NCI-H1092 treated with DMSO at 0.1 percent for 48 hours (cell line): ENCODE results near the gene PRMT3.
"Not testable (repeated sequence)": the region's sequence is repeated elsewhere in the genome, so short reads cannot be mapped to it uniquely, and the experiment has no call there.

Source experiments
- DNase-seq: peaks from one replicate; lab custom pipeline; 2025; lab: John Stamatoyannopoulos, UW

PRMT3 gene

DNA sequence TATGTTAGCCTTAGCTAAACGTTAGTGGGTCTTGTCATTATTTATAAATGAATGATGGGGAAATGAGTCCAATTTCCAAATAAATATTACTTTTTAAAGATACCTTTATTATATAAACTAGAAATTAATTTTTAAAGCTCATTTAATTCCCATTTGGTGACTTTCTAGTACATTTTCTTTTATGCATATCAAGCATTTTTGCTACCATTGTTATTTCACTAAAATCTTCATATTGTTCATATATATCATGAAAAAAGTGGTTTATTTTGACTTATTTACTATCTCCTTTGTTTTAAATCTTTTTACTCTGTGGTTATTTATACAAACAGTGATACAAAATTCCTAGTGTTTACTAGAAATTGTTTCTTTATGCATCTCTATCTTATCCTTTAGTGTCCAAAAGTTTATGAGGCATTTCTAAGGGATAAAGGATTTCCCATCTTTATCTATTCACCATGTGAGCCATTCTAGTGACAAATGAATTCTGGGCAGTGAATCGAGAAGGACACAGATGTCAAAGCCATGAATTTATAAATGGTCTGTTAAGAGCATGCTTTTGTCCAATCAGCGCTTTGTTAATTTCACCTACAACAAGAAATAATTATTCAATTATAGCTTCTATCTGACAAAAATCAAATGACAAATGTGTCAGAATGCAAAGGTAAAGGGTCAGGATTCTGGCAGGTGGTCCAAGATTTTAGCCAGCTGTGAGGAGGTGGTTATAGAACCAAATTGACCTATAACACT, 70.6 kb downstream of the PRMT3 start:
- no peak for DNase-seq

DNA sequence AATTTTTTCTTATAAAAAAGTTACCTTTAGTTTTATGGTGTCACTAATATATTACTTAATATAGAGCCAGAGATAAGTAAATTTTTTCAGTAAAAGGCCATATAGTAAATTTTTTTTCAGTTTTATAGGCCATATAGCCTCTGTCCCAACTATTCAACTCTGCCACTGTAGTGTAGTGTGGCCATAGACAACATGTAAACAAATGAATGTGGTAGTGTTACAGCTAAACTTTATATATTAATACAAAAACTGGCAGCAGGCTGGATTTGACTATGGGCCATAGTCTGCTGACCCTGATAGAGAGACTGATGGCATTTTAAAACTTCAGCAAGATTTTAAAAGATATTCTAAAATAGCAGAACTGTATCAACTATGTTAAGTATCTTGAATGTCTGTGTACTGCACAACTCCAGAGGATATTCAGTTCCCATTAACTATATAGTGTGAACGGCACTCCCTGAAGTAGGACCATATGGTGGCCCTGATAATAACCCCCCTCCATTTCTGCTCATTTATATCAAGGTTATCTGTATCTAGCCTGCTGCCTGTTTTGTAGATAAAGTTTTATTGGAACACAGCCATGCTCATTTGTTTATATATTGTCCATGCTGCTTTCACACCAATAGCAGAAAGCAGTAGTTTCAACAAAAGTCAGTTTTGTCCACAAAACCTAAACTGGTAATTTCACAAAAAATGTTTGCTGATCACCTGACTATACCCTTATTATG, 71.6 kb downstream of the PRMT3 start:
- DNase-seq = no peak

DNA sequence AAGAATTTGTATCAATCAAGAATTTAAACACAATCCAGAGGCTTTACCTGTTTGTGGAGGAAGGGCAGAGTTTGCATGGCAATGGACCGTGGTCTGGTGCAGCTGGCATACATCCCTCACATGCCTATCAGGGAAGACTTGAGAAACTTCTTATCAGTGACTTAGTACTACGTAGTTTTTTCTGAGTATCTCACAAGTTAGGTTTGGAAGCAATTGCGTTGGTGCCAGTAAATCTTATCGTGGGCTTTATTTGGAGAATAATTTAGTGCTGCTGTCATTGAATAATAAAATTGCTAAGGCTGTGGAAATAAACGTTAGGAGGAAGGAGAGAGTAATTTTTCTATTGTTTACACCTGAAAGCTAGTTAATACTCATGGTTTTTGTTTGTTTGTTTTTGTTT, 72.3 kb downstream of the PRMT3 start:
- no peak for DNase-seq

DNA sequence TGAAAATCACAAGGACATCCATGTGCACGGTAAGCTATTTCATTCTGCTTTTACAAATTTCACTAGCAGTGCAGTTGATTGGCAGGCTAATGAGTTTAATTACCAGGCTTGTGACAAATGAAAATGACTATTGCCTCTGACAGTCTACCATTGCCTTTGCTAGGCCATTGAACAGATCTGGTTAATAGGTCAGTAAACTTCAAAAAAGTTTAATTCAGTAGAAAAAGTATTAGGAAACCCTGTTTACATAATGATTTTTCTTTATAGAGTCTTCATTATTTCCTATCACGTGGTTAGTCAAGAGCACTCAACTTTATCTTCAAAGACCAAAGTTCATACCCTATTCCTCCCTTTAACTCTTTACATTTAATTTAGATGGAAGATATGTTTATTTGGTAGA, 77.0 kb downstream of the PRMT3 start:
- DNase-seq = no peak

DNA sequence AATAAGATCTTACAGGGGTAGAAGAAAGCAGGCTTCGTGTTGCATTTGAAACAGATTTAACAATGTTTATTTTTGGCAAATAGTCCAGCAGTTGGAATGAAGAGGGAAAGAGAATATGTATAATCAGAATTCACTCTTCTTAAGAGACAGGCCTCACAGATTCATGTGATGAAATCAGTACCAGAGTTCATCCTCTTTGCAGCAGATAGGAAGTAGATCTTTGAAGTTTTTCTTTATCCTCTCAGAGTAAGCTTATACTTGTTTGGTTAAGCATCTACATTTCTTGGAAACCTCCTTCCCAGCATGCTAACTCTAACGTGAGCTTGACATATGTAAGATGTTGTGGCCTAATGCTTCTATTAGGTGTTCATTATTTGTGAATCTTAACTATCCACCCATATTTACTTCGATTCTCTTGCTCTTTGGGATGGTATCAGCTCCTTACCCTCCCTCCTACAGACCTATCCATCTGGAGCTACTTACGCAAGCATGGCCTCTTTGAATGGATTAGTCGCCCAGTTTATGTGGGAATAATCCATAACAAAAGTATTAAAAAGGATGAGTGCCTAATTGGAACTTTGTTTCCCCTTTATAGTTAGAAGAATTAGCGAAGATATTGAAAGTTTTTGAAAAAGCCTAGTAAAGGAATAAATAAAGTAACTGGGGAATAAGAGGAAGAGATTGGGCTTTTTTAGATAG, 80.1 kb downstream of the PRMT3 start:
- no peak for DNase-seq

DNA sequence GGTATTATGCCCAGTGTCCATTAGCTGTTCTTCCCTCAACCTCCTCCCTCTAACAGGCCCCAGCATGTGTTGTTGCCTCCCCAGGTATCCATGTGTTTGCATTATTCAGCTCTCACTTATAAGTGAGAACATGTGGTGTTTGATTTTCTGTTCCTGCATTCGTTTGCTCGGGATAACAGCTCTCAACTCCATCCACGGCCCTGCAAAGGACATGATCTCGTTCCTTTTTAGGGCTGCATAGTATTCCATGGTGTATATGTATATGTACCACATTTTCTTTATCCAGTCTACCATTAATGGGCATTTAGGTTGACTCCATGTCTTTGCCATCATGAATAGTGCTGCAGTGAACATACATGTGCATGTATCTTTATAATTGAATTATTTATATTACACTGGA, 82.8 kb downstream of the PRMT3 start:
- no peak for DNase-seq

DNA sequence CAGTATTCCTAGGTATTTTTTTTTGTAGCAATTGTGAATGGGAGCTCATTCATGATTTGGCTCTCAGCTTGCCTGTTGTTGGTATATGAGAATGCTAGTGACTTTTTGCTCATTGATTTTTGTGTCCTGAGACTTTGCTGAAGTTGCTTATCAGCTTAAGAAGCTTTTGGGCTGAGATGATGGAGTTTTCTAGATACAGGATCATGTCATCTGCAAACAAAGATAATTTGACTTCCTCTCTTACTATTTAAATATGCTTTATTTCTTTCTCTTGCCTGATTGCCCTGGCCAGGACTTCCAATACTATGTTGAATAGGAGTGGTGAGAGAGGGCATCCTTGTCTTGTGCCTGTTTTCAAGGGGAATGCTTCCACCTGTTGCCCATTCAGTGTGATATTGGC, 84.4 kb downstream of the PRMT3 start:
- not testable (repeated sequence) for DNase-seq

DNA sequence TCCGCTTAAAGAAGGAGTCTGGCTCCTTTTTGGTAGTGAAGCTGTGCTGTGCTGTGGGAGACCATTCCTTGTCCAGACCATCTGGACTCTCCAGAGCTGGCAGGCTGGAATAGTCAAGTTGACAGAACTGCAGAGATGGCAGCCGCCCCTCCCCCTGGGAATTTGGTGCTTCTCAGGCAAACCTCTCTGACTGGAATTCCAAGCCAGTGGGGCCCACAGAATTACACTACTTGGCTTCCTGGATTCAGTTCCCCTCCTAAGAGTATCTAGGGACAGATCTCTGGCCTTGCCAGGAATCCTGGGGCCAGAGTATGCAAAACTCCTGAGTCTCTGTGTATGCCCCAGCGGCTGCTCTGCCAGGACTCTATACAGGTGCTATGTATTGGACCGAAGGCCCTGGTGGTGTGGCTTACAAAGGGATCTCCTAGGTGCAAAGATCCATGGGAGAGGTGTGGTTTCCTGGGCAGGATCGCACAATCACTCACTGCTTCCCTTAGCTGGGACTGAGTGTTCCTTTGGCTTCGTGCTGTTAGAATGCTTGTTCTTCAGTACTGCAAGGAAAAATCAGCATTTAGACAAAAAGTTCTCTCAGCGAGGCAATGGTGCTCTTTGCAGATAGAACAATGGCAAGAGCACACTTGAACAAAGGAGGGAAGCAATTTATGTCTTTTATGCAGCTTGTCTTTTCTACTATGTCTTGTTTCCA, 86.8 kb downstream of the PRMT3 start:
- DNase-seq = no peak

DNA sequence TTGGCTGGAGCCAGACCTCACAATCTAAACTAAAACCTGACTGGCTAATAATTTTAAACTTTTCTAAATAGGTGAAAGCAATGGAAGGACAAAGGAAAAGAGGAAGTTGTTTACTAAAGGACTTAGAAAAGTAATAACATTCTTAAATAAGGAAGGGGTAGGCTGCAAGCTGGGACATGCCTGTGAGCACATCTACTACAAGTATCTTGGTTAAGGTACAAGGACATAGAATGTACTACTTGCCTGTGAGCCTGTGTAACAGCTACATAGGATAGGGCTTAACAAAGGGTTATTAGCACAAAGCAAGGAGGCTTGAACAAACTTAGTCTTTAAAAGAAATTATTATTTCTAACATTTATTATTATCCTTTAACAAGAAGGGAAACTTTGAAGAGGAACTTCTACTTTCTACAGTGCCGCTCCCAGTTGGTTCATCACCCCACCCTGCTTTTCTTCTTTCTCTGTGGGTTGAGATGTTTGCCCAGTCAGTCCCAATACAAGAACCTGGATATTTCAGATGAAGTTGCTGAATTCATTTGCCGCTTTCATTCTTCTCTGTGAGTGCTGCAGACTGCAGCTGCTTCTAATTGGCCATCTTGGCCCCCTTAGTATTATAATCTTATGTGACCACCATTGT, 87.5 kb downstream of the PRMT3 start:
- no peak for DNase-seq

DNA sequence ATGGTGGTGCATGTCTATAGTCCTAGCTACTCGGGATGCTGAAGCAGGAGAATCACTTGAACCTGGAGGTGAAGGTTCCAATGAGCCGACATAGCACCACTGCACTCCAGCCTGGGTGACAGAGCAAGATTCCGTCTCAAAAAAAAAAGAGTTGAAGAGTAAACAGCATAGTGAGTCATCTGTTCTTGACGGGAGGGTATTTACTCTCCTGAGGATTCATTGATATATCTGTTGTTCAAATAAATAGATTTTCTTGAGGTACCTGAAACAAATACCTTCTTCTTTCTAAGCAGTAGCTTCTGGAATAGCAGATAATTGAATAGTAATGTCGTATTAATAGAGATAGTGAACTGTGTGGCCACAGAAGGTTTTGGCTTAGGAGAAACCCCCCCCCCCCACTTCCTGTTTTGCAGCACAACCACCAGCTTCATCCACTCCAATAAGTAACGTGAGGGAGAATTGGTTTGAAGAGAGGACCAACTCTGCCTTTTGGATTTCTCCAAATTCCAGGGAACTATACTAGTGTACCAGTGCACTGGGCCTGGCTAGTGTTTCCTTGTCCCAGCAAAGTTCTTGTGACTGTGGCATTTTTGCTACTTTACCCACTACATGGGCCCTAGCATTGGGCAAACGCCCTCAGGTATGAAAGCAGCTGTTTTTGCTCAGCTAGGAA, 90.0 kb downstream of the PRMT3 start:
- no peak for DNase-seq

DNA sequence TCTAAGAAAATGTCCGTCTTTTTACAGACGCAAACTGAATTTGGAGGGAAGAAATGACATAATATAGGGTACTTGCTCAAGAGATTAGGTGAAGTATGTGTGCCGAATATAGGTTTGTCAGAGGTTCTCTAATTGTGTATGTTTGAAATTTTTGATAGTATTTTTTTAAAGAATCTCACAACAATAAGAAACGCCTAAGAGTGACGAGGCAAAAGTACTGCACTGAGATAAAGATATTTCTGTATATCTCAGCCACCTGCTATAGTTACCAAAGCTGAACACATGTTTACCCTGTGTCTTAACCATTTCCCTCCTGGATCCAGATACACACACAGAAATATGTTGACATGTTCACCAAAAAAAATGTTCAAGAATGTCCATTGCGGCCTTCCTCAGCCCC, 92.0 kb downstream of the PRMT3 start:
- no peak for DNase-seq

DNA sequence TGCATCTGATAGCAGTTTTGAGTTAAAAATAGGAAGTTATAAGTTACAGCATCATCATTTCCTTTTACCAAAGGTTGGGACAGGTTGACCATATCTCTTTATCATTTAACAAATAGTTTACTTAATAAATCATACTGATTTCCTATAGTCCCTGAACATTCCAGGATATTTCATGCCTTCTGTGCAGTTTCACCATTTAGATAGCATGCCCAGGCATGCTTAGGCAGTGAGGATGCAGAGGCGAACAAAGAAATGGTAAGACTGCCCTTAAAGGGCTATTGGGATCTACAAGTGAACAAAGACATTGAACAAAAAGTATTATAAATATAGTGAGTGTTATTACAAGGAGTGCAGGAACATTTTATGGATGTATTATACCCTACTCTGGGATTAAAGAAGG, 96.4 kb downstream of the PRMT3 start:
- no peak for DNase-seq

DNA sequence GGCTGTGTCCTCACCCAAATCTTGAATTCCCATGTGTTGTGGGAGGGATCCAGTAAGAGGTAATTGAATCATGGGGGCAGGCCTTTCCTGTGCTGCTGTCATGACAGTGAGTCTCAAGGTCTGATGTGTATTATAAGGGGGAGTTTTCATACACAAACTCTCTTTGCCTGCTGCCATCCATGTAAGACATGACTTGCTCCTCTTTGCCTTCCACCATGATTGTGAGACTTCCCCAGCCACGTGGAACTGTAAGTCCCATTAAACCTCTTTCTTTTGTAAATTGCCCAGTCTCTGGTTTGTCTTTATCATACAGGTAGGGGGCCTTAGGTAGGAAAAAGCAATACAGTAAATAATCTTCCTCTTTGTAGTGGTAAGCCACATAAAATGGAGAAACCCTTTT, 96.9 kb downstream of the PRMT3 start:
- not testable (repeated sequence) for DNase-seq

DNA sequence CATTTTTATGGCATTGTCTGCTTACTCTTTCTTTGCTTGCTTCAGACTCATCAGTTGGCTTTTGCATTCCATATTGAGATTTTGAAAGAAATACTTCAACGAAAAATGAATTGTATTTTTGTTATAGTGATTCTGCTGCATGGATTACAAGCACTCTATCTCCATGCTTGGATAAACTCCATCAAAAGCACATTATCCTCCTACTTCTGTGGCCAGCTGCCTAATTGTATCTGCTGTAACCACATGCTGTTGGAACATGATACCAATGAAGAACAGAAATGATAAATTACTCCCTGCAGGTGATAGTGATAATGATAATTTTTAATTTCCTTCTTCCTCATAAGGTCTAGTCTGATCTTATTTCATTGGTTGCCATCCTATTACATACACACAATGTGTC, 100.8 kb downstream of the PRMT3 start:
- DNase-seq = peak; percentile 96

DNA sequence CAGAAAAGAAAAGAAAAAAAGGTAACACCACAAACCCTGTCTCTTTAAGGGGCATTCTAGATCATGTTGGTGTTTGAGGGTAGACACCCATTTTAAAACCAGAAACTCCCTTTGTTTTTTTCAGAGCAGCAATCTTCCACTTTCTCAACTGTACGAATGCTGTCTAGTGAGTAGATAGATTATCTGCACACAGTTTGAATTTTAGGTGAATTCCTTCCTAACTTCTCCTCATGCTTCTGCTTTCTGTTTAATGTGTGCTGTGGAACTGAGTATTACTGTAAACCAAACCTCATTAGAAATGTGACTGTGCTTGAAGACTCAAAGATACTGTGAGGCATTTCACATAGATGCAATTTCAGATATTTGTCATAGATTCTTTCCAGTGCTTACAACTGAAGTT, 102.4 kb downstream of the PRMT3 start:
- no peak for DNase-seq

DNA sequence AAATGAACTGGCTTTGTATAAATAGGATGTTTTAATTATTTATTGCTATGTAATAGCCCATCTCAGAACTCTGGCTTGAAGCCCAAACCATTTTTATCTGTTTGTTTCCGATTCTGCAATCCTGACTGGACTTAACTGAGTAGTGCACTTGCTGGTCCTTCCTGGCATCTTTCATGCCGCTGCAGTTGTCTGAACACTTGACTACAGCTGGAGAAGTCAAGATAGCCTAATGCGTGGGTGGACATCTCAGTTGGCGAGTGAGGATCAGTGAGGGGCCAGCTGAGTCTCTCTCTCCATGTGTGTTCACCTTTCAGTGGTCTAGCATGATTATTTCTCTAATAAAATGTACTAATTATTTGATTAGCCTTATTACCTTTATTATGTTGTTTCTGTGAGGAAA, 105.8 kb downstream of the PRMT3 start:
- DNase-seq = peak; percentile 10

DNA sequence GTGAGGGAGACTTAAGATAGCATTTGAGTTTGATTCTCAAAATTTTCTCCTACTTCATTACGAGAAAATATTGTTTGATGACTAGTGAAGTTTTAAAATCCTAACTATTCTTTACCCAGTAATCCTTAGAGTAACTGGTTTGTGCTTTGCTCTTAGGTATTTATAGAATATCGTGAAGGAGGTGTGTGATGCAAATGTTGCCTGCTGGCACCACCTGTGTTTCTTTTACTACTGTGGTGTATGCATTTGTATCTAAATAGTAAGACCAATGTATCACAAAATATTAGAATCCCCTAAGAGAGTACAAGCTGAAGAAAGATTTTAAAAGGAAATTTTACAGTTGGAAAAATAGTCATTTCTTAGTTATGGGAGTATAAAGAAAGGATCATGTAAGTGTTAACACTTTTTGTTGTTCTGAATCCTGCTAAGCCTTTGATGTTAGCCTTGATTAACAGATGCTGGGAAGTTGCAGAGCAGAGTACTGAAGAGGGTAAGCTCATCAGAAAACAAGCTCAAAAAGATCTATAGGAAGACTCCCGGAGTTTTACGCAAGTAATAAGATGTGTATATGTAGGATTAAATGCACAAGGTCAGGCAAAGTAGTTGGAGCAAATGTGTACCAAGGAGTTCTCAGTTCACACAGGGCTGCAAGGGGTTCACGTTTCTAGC, 109.7 kb downstream of the PRMT3 start:
- no peak for DNase-seq

DNA sequence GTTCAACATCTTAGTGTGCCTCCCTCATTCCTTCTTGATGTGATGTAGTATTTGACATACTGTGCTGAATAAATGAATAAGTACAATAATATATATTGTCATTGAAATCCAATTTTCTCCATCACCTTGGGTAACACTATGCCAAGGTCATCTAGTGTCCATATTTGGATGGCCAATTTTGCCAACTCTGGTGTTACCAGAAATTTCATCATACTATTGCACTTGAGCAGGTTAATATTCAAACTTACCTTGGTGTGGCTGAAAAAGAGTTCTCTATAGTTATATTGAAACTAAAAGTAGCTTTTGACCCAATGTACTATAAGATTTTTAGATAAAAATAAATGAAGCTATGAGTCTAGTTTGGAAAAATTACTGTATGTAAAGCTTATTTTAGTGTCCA, 113.7 kb downstream of the PRMT3 start:
- DNase-seq = no peak

DNA sequence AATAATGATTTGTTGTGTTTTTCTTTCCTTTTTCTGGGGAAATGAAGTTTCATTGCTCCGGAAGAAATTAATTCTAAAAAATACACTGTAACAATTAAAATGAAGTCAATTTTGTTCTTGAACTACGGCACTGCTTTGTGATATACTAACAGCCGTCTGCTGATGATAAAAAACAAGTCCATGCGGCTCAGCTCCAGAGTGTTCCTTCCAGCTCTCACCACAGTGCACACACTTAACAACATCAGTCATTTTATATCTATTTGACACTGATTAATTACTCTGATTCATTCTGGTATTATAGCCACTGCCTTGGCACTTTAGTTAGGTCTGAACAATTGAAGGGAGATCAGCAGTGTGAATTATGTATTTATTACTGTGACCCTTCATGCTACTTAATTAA, 114.5 kb downstream of the PRMT3 start:
- no peak for DNase-seq

DNA sequence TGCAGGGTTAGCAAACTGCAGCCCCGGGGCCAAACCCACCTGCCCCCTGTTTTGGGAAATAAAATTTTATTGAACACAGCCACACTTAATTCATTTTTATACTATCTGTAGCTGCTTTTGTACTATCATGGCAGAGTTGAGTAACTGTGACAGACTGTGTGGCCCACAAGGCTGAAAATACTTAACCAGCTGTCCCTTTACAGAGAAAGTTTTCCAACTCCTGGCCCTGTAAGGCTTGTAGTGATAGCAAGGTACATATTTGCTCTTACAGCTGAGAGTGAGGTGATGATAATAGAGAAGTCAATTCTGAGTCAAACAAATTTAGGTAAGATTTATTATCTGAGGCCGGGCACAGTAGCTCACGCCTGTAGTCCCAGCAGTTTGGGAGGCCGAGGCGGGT, 124.5 kb downstream of the PRMT3 start:
- peak; percentile 20 for DNase-seq

DNA sequence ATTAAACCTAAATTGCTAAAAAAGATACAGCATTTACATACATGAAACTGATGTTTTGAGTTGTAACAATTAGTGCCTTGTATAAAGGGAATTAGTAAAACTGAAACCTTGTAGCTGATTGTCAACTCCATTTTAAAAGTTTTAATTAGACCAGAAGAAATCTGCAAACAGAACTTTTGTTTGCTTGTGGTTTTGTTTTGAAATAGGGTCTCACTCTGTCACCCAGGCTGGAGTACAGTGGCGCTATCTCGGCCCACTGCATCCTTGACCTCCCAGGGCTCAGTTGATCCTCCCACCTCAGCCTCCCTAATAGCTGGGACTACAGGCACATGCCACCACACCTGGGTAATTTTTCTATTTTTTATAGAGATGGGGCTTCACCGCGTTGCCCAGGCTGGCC, 125.4 kb downstream of the PRMT3 start:
- no peak for DNase-seq
